SK-N-SH (cell line): ENCODE results near the gene CELF4. TPM values are rescaled to one million over a fixed set of nuclear protein-coding genes. Genes with fewer than 3 reads are reported as not detected.

Experiments used
- CTCF ChIA-PET: fragments of 300-600, 350-600 bp; formaldehyde crosslinking; extraction: SDS; loops from one replicate; lab custom pipeline; 2021; lab: Yijun Ruan, JAX
- POLR2A ChIA-PET: fragments of 350-600 bp; sonication (Branson Sonifier 250); formaldehyde crosslinking; extraction: SDS; loops from one replicate; lab custom pipeline; 2020; ENCODE audit warnings: antibody characterized with exemption, inconsistent platforms; lab: Yijun Ruan, JAX
- DNase-seq: peaks from one replicate; pipeline ENCODE4 v3.0.0; 2012
- H2AFZ ChIP-seq: fragments of 200-600 bp; sonication (generic); 2 replicates; pipeline ENCODE4 v1.8.1; 2016; ENCODE audit warnings: antibody characterized with exemption, mild to moderate bottlenecking, low read depth
- H3F3A ChIP-seq: fragments of 200-600 bp; sonication (generic); replicated peaks from 2 replicates; pipeline ENCODE3; 2016; ENCODE audit warnings: antibody characterized with exemption, mild to moderate bottlenecking; ENCODE audit not compliant: insufficient read depth
- H3K27ac ChIP-seq, 2 experiments: fragments of 200-500 bp in 1 of 2; fragments of 200-600 bp in 1 of 2; sonication (Bioruptor generic) in 1 of 2; sonication (generic), shearing (Covaris generic) in 1 of 2; 2 replicates each; pipeline versions ENCODE4 v1.5.1 to v1.6.1; 2014 to 2016; ENCODE audit warnings: low read depth in 2 of 2, inconsistent platforms in 1 of 2, low read length in 1 of 2, mild to moderate bottlenecking in 1 of 2, mixed read lengths in 1 of 2
- H3K27me3 ChIP-seq: fragments of 200-600 bp; sonication (generic), shearing (Covaris generic); 2 replicates; pipeline ENCODE4 v1.6.1; 2016; ENCODE audit warnings: mixed run types; ENCODE audit not compliant: insufficient read depth
- H3K36me3 ChIP-seq, 2 experiments: fragments of 200-500 bp in 1 of 2; fragments of 200-600 bp in 1 of 2; sonication (Bioruptor generic) in 1 of 2; sonication (generic) in 1 of 2; replicated peaks in 1 of 2; 2 replicates each; pipeline versions ENCODE3 to v1.5.1; 2014 to 2016; ENCODE audit warnings: low read length in 1 of 2, mild to moderate bottlenecking in 1 of 2; ENCODE audit not compliant: insufficient read depth in 2 of 2, control insufficient read depth in 1 of 2
- H3K4me1 ChIP-seq, 2 experiments: fragments of 200-500 bp in 1 of 2; fragments of 200-600 bp in 1 of 2; sonication (Bioruptor generic) in 1 of 2; sonication (generic), shearing (Covaris generic) in 1 of 2; 2 replicates each; pipeline versions ENCODE4 v1.5.1 to v1.6.1; 2014 to 2016; ENCODE audit warnings: low read depth in 1 of 2, low read length in 1 of 2, mixed run types in 1 of 2; ENCODE audit not compliant: insufficient read depth in 2 of 2, control insufficient read depth in 1 of 2
- H3K4me2 ChIP-seq: fragments of 200-600 bp; sonication (generic), shearing (Covaris generic); 2 replicates; pipeline ENCODE4 v1.6.1; 2017; ENCODE audit warnings: mixed run types
- H3K4me3 ChIP-seq, 2 experiments: fragments of 200-500 bp in 1 of 2; fragments of 200-600 bp in 1 of 2; sonication (Bioruptor generic) in 1 of 2; sonication (generic), shearing (Covaris generic) in 1 of 2; 2 replicates each; pipeline versions ENCODE4 v1.5.1 to v1.8.1; 2014 to 2016; ENCODE audit warnings: low read depth in 2 of 2, inconsistent platforms in 1 of 2, low read length in 1 of 2, mild to moderate bottlenecking in 1 of 2, mixed read lengths in 1 of 2, moderate library complexity in 1 of 2
- H3K79me2 ChIP-seq: fragments of 200-600 bp; sonication (generic); 2 replicates; pipeline ENCODE4 v1.8.1; 2017; ENCODE audit warnings: mild to moderate bottlenecking; ENCODE audit not compliant: insufficient read depth
- H3K9ac ChIP-seq: fragments of 200-600 bp; sonication (generic); 2 replicates; pipeline ENCODE4 v1.6.1; 2017; ENCODE audit warnings: mixed run types
- H3K9me2 ChIP-seq: fragments of 200-600 bp; sonication (generic); 2 replicates; pipeline ENCODE4 v1.6.1; 2017; ENCODE audit warnings: mixed run types
- H3K9me3 ChIP-seq: fragments of 200-600 bp; sonication (generic); 2 replicates; pipeline ENCODE4 v1.6.1; 2017; ENCODE audit warnings: mixed run types, mild to moderate bottlenecking, moderate library complexity
- H4K20me1 ChIP-seq: fragments of 200-600 bp; sonication (generic); 2 replicates; pipeline ENCODE4 v1.6.1; 2017; ENCODE audit warnings: mild to moderate bottlenecking, mixed run types; ENCODE audit not compliant: insufficient read depth
- CHD2 ChIP-seq: fragments of 150-350 bp; IDR thresholded peaks from 2 replicates; pipeline ENCODE4 v1.6.1; 2018; ENCODE audit warnings: low read length; ENCODE audit not compliant: partially characterized antibody
- EZH2phosphoT487 ChIP-seq: fragments of 200-600 bp; sonication (generic); IDR thresholded peaks from 2 replicates; pipeline ENCODE4 v1.6.1; 2017; ENCODE audit warnings: low read depth, mixed run types, mild to moderate bottlenecking, antibody characterized with exemption, moderate library complexity, borderline replicate concordance
- FOXM1 ChIP-seq: IDR thresholded peaks from 2 replicates; pipeline ENCODE4 v1.4.0; 2012; ENCODE audit warnings: low read depth, mild to moderate bottlenecking
- GABPA ChIP-seq: IDR thresholded peaks from 2 replicates; pipeline ENCODE4 v1.4.0; 2012; ENCODE audit warnings: low read depth, mild to moderate bottlenecking
- IRF3 ChIP-seq: fragments of 150-350 bp; IDR thresholded peaks from 2 replicates; pipeline ENCODE4 v1.6.1; 2016; ENCODE audit warnings: mild to moderate bottlenecking, low read depth, low read length
- MAX ChIP-seq: IDR thresholded peaks from 2 replicates; pipeline ENCODE4 v1.4.0; 2012; ENCODE audit warnings: low read depth
- POLR2AphosphoS5 ChIP-seq: IDR thresholded peaks from 2 replicates; pipeline ENCODE4 v1.6.1; 2012; ENCODE audit warnings: low read depth, low read length
- RAD21 ChIP-seq: IDR thresholded peaks from 2 replicates; pipeline ENCODE4 v1.6.1; 2012; ENCODE audit warnings: mild to moderate bottlenecking, low read length
- RCOR1 ChIP-seq: fragments of 150-350 bp; IDR thresholded peaks from 2 replicates; pipeline ENCODE4 v1.6.1; 2017; ENCODE audit warnings: antibody characterized with exemption, low read length
- REST ChIP-seq: IDR thresholded peaks from 2 replicates; pipeline ENCODE4 v1.6.1; 2012; ENCODE audit warnings: mild to moderate bottlenecking, low read depth, low read length, moderate library complexity
- SIN3A ChIP-seq: IDR thresholded peaks from 2 replicates; pipeline ENCODE4 v1.6.1; 2012; ENCODE audit warnings: low read depth, mild to moderate bottlenecking, low read length, moderate library complexity, borderline replicate concordance
- SMC3 ChIP-seq: IDR thresholded peaks from 2 replicates; pipeline ENCODE4 v1.6.1; 2012; ENCODE audit warnings: low read depth, low read length, improper control_type of control experiment
- TAF1 ChIP-seq: IDR thresholded peaks from 2 replicates; pipeline ENCODE4 v1.6.1; 2012; ENCODE audit warnings: low read depth, mild to moderate bottlenecking, low read length, moderate library complexity, borderline replicate concordance
- TEAD4 ChIP-seq: IDR thresholded peaks from 2 replicates; pipeline ENCODE4 v1.4.0; 2012; ENCODE audit warnings: mild to moderate bottlenecking, borderline replicate concordance; ENCODE audit not compliant: insufficient read depth
- ZBTB33 ChIP-seq: IDR thresholded peaks from 2 replicates; pipeline ENCODE4 v1.4.0; 2012; ENCODE audit warnings: low read depth, borderline replicate concordance
- WGBS: methylation state at CpG from one replicate; pipeline ENCODE4 v1.1.6; 2017; ENCODE audit warnings: low lambda C conversion rate; 5-methylcytosine and 5-hydroxymethylcytosine counted together
- polyA plus RNA-seq, 3 experiments: library from polyadenylated mRNA; depleted of rRNA; stranded (reverse); fragments of >200 nt; gene quantifications; 2 replicates each; pipeline ENCODE4 v1.2.3, GENCODE V29; 2012

CELF4 gene
- polyA plus RNA-seq, 1 of the 3 experiments (the other 2 are of a cell fraction): 0.26 TPM

GRCh38 chr18:37222354-37222998 is 343.1 kb downstream of the CELF4 start:
- POLR2A ChIA-PET: no interaction called here

More at GRCh38 chr18:37222354-37222998, 343.1 kb downstream of the CELF4 start:
- Histone ChIP-seq H2AFZ (no peak overlapping the region), H3K79me2 (no peaks in the 10 kb centered on the region), H3K9me3 (no peaks in the 10 kb centered on the region), H3K27me3 (no peaks in the 10 kb centered on the region), H4K20me1 (no peaks in the 10 kb centered on the region), H3K9ac (no peak overlapping the region), H3K27ac (no peak overlapping the region), H3K4me3 (no peak overlapping the region), H3K36me3 (no peaks in the 10 kb centered on the region), H3K9me2 (no peaks in the 10 kb centered on the region), H3K4me1 (no peaks in the 10 kb centered on the region), H3K4me2 (no peak overlapping the region), H3F3A (no peaks in the 10 kb centered on the region)
- TF ChIP-seq GABPA (no peak), ZBTB33 (no peak), RAD21 (no peak), REST (no peak), IRF3 (no peak), TEAD4 (no peak), RCOR1 (no peak), CHD2 (no peak), SIN3A (no peak), MAX (no peak), FOXM1 (no peak), TAF1 (no peak), POLR2AphosphoS5 (no peak), EZH2phosphoT487 (no peak), SMC3 (no peak)
- 64% methylated on average over 4 of the region's 4 CpGs for WGBS
- no peak for DNase-seq
- CTCF ChIA-PET: no interaction called here
